GM12874 (cell line): ENCODE measurements around the gene TP63.

ENCODE experiments used
- CTCF ChIP-seq: IDR thresholded peaks from 2 replicates; pipeline ENCODE4 v1.5.1; 2011; ENCODE audit warnings: low read depth, mild to moderate bottlenecking, control low read depth, low read length, moderate library complexity; ENCODE audit not compliant: insufficient read depth

TP63 gene

GRCh38 chr3:189629803-189630455 lies 1.3 kb upstream of the TP63 start:
- TF ChIP-seq CTCF: no peak

GRCh38 chr3:189630767-189631372 lies 319 bp upstream of the TP63 start:
- no peak for TF ChIP-seq CTCF

GRCh38 chr3:189631409-189631808 lies 220 bp downstream of the TP63 start:
- no peak for TF ChIP-seq CTCF

- TF ChIP-seq CTCF: no peak
Observed at GRCh38 chr3:189632242-189632641, 1.1 kb downstream of the TP63 start.

GRCh38 chr3:189635339-189635738 lies 4.2 kb downstream of the TP63 start:
- no peak for TF ChIP-seq CTCF

GRCh38 chr3:189636048-189636447 lies 4.9 kb downstream of the TP63 start:
- no peak for TF ChIP-seq CTCF

- TF ChIP-seq CTCF: no peak
Observed at GRCh38 chr3:189637750-189638149, 6.6 kb downstream of the TP63 start.
